GM12878 (cell line): Measurements from ENCODE around the gene PRX. TPM values are rescaled to one million over a fixed set of nuclear protein-coding genes. Genes with fewer than 3 reads are reported as not detected.

Experiments
- ATAC-seq: fragments of 200-7000 bp; cut with Tn5 transposase; 3 replicates; pipeline ENCODE4 v1.9.1; 2020; ENCODE audit warnings: mild to moderate bottlenecking, moderate library complexity
- BruUV-seq: library from RNA; stranded (reverse); fragments of 400-500 nt; replicated peaks from 2 replicates; lab custom pipeline; 2021; lab: Mats Ljungman, UMichigan
- CTCF ChIA-PET: fragments of 300-600 bp; sonication (Branson Sonifier 250); formaldehyde crosslinking; extraction: SDS; loops from one replicate; lab custom pipeline; 2021; ENCODE audit warnings: inconsistent platforms; lab: Yijun Ruan, JAX
- POLR2A ChIA-PET: fragments of 350-600 bp; formaldehyde crosslinking; extraction: SDS; loops from one replicate; lab custom pipeline; 2021; ENCODE audit warnings: inconsistent platforms; lab: Charles Lee
- RAD21 ChIA-PET: fragments of 300-600 bp; sonication (Branson Sonifier 250); formaldehyde crosslinking; loops from one replicate; lab custom pipeline; 2023; ENCODE audit warnings: antibody characterized with exemption; ENCODE audit not compliant: unreplicated experiment; lab: Charles Lee
- SMC1A ChIA-PET: fragments of 300-600 bp; sonication (Branson Sonifier 250); formaldehyde crosslinking; loops from one replicate; lab custom pipeline; 2023; ENCODE audit not compliant: unreplicated experiment, uncharacterized antibody; lab: Charles Lee
- DNase-seq: peaks from one replicate; pipeline ENCODE4 v3.0.0-alpha.2; 2011; ENCODE audit warnings: low read depth, low spot score
- FAIRE-seq: peaks from 3 replicates; lab custom pipeline; 2011; peaks lifted over from hg19 to GRCh38; lab: Jason Lieb, UNC
- H2AFZ ChIP-seq: 2 replicates; pipeline ENCODE4 v1.6.0; 2011; ENCODE audit warnings: low read depth, low read length, control low read depth; ENCODE audit not compliant: control insufficient read depth
- H3K27ac ChIP-seq: 2 replicates; pipeline ENCODE4 v1.5.1; 2011; ENCODE audit warnings: control low read depth; ENCODE audit not compliant: control insufficient read depth, insufficient read depth
- H3K27me3 ChIP-seq, 2 experiments: replicated peaks in 1 of 2; 2 replicates each; pipeline versions ENCODE4 v1.6.0 to v1.6.1; 2011; ENCODE audit warnings: low read length in 1 of 2; ENCODE audit not compliant: control insufficient read depth in 2 of 2, insufficient read depth in 2 of 2
- H3K36me3 ChIP-seq, 2 experiments: 2 replicates each; pipeline ENCODE4 v1.5.1; 2011; ENCODE audit warnings: low read length in 1 of 2; ENCODE audit not compliant: control insufficient read depth in 2 of 2, insufficient read depth in 2 of 2
- H3K4me1 ChIP-seq: 2 replicates; pipeline ENCODE4 v1.6.1; 2011; ENCODE audit warnings: mild to moderate bottlenecking, low read length, moderate library complexity, mixed read lengths; ENCODE audit not compliant: control insufficient read depth, insufficient read depth
- H3K4me2 ChIP-seq: 2 replicates; pipeline ENCODE4 v1.6.0; 2011; ENCODE audit warnings: control low read depth; ENCODE audit not compliant: control insufficient read depth, insufficient read depth
- H3K4me3 ChIP-seq: fragments of 200-600 bp; sonication (generic); 2 replicates; pipeline ENCODE4 v1.5.1; 2016
- H3K79me2 ChIP-seq: 2 replicates; pipeline ENCODE4 v1.6.0; 2011; ENCODE audit warnings: low read length; ENCODE audit not compliant: control insufficient read depth, insufficient read depth
- H3K9ac ChIP-seq: 2 replicates; pipeline ENCODE4 v1.8.0; 2011; ENCODE audit warnings: low read length, control low read depth, mixed read lengths; ENCODE audit not compliant: control insufficient read depth, insufficient read depth
- H3K9me3 ChIP-seq: replicated peaks from 3 replicates; pipeline ENCODE4 v1.5.1; 2011; ENCODE audit warnings: mild to moderate bottlenecking, low read length; ENCODE audit not compliant: control insufficient read depth, insufficient read depth
- H4K20me1 ChIP-seq: 2 replicates; pipeline ENCODE4 v1.6.0; 2011; ENCODE audit not compliant: control insufficient read depth, insufficient read depth
- BMI1 ChIP-seq: fragments of 450-650 bp; IDR thresholded peaks from 2 replicates; pipeline ENCODE4 v1.6.1; 2016; ENCODE audit warnings: mild to moderate bottlenecking, moderate library complexity, borderline replicate concordance
- CBX5 ChIP-seq: sonication (generic); IDR thresholded peaks from 2 replicates; pipeline ENCODE4 v1.6.1; 2016; ENCODE audit warnings: low read depth, moderate library complexity, mild to moderate bottlenecking, inconsistent platforms
- CTCF ChIP-seq, 3 experiments: IDR thresholded peaks in 2 of 3; conservative IDR thresholded peaks in 1 of 3; 2 replicates each; pipeline ENCODE4 v1.5.1; 2011; ENCODE audit warnings: low read depth in 3 of 3, low read length in 3 of 3, mild to moderate bottlenecking in 3 of 3, control low read depth in 2 of 3, moderate library complexity in 2 of 3, inconsistent platforms in 1 of 3, mixed read lengths in 1 of 3; ENCODE audit not compliant: control insufficient read depth in 2 of 3, insufficient read depth in 1 of 3; ENCODE audit errors: extremely low read depth in 1 of 3
- DPF2 ChIP-seq: fragments of 450-650 bp; IDR thresholded peaks from 2 replicates; pipeline ENCODE4 v1.6.1; 2017; ENCODE audit warnings: mild to moderate bottlenecking
- ELK1 ChIP-seq: IDR thresholded peaks from 2 replicates; pipeline ENCODE4 v1.6.1; 2012; ENCODE audit warnings: low read depth, low read length, improper control_type of control experiment
- MEF2B ChIP-seq: fragments of 450-650 bp; IDR thresholded peaks from 2 replicates; pipeline ENCODE4 v1.6.1; 2018; ENCODE audit warnings: mild to moderate bottlenecking, moderate library complexity; ENCODE audit not compliant: partially characterized antibody, poor library complexity, severe bottlenecking
- MTA2 ChIP-seq: fragments of 450-650 bp; IDR thresholded peaks from 2 replicates; pipeline ENCODE4 v1.6.1; 2016; ENCODE audit warnings: low read depth, mild to moderate bottlenecking, moderate library complexity
- PAX5 ChIP-seq: IDR thresholded peaks from 2 replicates; pipeline ENCODE4 v1.6.1; 2011; ENCODE audit warnings: low read depth, low read length, borderline replicate concordance
- POLR2AphosphoS2 ChIP-seq: IDR thresholded peaks from 2 replicates; pipeline ENCODE4 v1.6.1; 2011; ENCODE audit warnings: low read depth, mild to moderate bottlenecking, low read length, improper control_type of control experiment, moderate library complexity
- RUNX3 ChIP-seq: IDR thresholded peaks from 2 replicates; pipeline ENCODE4 v1.6.1; 2012; ENCODE audit warnings: low read length, inconsistent platforms
- SRF ChIP-seq, 2 experiments: IDR thresholded peaks; 2 replicates each; pipeline ENCODE4 v1.6.1; 2011; ENCODE audit warnings: low read depth in 2 of 2, low read length in 2 of 2, mild to moderate bottlenecking in 1 of 2, moderate library complexity in 1 of 2
- SUPT20H ChIP-seq: IDR thresholded peaks from 2 replicates; pipeline ENCODE4 v1.6.1; 2011; ENCODE audit warnings: low read depth, mild to moderate bottlenecking, low read length, moderate library complexity, borderline replicate concordance; ENCODE audit not compliant: control insufficient read depth
- TAF1 ChIP-seq: IDR thresholded peaks from 2 replicates; pipeline ENCODE4 v1.6.1; 2011; ENCODE audit warnings: mild to moderate bottlenecking, low read depth, low read length, borderline replicate concordance
- USF2 ChIP-seq: IDR thresholded peaks from 2 replicates; pipeline ENCODE4 v1.6.1; 2011; ENCODE audit warnings: low read depth, low read length, improper control_type of control experiment, borderline replicate concordance
- WRNIP1 ChIP-seq: IDR thresholded peaks from 2 replicates; pipeline ENCODE4 v1.6.1; 2011; ENCODE audit warnings: low read depth, low read length, improper control_type of control experiment, borderline replicate concordance
- ZNF384 ChIP-seq: IDR thresholded peaks from 2 replicates; pipeline ENCODE4 v1.6.1; 2012; ENCODE audit warnings: low read depth, mild to moderate bottlenecking, low read length, improper control_type of control experiment, borderline replicate concordance
- WGBS: methylation state at CpG from one replicate; pipeline ENCODE4 v1.1.6; 2016; ENCODE audit warnings: low lambda C conversion rate; ENCODE audit not compliant: insufficient replicate concordance, insufficient coverage; ENCODE audit errors: missing lambda C conversion rate; 5-methylcytosine and 5-hydroxymethylcytosine counted together
- in situ Hi-C: fragments of 300-500 bp; cut with MboI; formaldehyde crosslinking; loops from 9 replicates; pipeline ENCODE4 v1.14.3; 2018; ENCODE audit warnings: mixed read lengths
- intact Hi-C: fragments of 100-400 bp; cut with micrococcal nuclease; formaldehyde crosslinking; loops from one replicate; pipeline ENCODE4 v1.14.2; 2022; ENCODE audit not compliant: unreplicated experiment
- polyA plus RNA-seq, 11 experiments: library from polyadenylated mRNA; depleted of rRNA in 4 of 11; unstranded in 6 of 11; stranded (reverse) in 5 of 11; fragments of >200 nt; fragmentation: Nextera tagmentation in 4 of 11; fragmentation: Illumina TruSeq in 1 of 11; extraction: Ambion mirVana in 4 of 11; extraction: Trizol in 1 of 11; gene quantifications; 1 replicate in 1 of 11; 2 replicates in 10 of 11; pipeline versions ENCODE4 v1.2.1 to v1.2.3, GENCODE V29; 2011 to 2016; ENCODE audit warnings: inconsistent platforms in 2 of 11, missing spikeins in 2 of 11, low read depth in 1 of 11
- total RNA-seq, 4 experiments: library from RNA; depleted of rRNA in 3 of 4; stranded (reverse); fragments of >200 nt in 3 of 4; fragmentation: Illumina TruSeq in 1 of 4; extraction: Trizol in 1 of 4; gene quantifications; 2 replicates each; pipeline versions ENCODE4 v1.2.1 to v1.2.3, GENCODE V29; 2013 to 2021

The PRX gene
- total and polyA plus RNA-seq, 10 of the 15 experiments (the other 5 are each of a cell fraction or from before 2014, with no cell fraction given) = 0.02 to 1.4 (median 0.54) TPM; not detected in 1

DNA sequence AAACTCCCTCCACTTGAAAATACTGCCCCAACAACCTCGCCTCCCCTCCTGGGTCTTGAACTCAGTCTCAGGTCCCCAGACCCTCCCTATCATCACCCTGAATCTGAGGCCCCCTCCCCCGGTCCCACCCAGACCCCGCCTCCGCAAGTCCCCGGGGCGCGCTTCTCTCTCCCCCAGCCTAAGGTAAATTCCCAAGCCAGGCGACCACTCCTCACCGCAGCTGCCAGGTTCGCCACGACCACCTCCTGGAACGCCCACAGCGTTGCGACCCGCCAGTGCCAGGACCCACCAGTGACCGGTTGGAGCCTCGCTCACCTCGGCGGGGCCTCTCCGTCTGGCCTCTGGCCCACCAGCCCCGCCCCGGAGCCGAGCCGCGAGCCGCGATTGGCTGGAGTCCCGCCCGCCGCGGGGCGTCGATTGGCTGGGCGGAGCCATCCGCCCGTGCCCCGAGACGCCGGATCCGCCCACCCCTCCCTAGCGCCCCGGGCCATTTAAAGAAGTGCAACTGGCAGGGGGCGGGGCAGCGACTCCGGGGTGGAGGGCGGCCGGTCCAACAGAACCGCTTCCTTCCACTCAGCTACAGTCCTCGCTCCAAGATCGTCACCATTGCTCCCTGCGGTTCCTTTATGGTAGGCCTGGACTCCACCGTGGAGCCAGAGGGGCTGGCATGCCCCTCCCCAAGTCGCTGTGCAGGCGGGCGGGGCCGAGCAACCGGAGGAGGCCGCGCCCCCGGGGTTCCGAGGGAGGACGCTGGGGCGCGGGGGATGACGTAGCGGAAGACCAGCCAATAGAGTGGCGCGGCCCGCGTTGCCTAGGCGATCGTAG is 31.0 kb upstream of the PRX start, which contains the start of gene SERTAD3:
TSS of gene SERTAD3 (minus strand) at position 336 of the 825 bp plus-strand sequence. CDS start 2,255 bp downstream, outside the sequence.
- no TSS peak for BruUV-seq
- Histone ChIP-seq H3K27ac (peak within 1 kb of the TSS; percentile 94), H3K9ac (peak within 1 kb of the TSS; percentile 96), H3K36me3 (peaks cover 8 to 15% of the 10 kb centered on the region in 2 experiments; a peak in 3 of 4 replicates), H3K27me3 (no peaks in the 10 kb centered on the region), H4K20me1 (no peaks in the 10 kb centered on the region), H2AFZ (peak within 1 kb of the TSS; percentile 98), H3K4me1 (peaks cover 5% of the 10 kb centered on the region), H3K9me3 (no peaks in the 10 kb centered on the region), H3K4me2 (peak within 1 kb of the TSS; percentile 86), H3K79me2 (peaks cover 28% of the 10 kb centered on the region), H3K4me3 (peak within 1 kb of the TSS; percentile 88)
- intact Hi-C loops = loop anchor here (1.0 to 2.0 kb wide), 4 partner anchors 19 to 139 kb away; partner anchors contain the start of gene SERTAD1
- ChIA-PET CTCF (interaction anchor here (1.5 to 4.6 kb wide), 7 partner anchors 18 to 139 kb away, joined by 4 to 40 read pairs (median 13); partner anchors contain the start of genes BLVRB and SERTAD1), SMC1A (interaction anchor here (1.1 to 4.2 kb wide), 11 partner anchors 10 to 139 kb away, joined by 3 to 35 read pairs (median 6); partner anchors contain the start of genes C19orf47 and SERTAD1), POLR2A (interaction anchor here (0.6 to 4.7 kb wide), 16 partner anchors 9 to 301 kb away, joined by 3 to 55 read pairs (median 6); partner anchors contain the start of genes C19orf47, PLD3 and SERTAD1), RAD21 (interaction anchor here (1.1 to 3.3 kb wide), 10 partner anchors 9 to 334 kb away, joined by 3 to 35 read pairs (median 8); partner anchors contain the start of genes C19orf47, PLD3 and RAB4B)
- peak; percentile 88 for ATAC-seq
- peak; percentile 76 for DNase-seq
- in situ Hi-C loops = no loop called here
- peak; percentile 38 for FAIRE-seq
- 2% methylated on average over 54 of the region's 72 CpGs for WGBS
- peak; percentile 23; the same call in 1 of the 2 replicates for TF ChIP-seq ELK1
- TF ChIP-seq ZNF384 = no peak
- TF ChIP-seq CBX5 = no peak
- no peak for TF ChIP-seq CTCF (IDR thresholded peaks at IDR 0.05 in 2 of 3, conservative IDR thresholded peaks at IDR 0.05 in 1 of 3; ENCODE audit: control insufficient read depth in 2 of 3, extremely low read depth in 1 of 3, insufficient read depth in 1 of 3, low read depth in 3 of 3, low read length in 3 of 3)
- 0 out of 2 replicates have a peak, but pooled peaks have one; percentile 18 for TF ChIP-seq MTA2
- no peak for TF ChIP-seq WRNIP1
- peak; percentile 94 for TF ChIP-seq BMI1
- TF ChIP-seq RUNX3 = no peak
- TF ChIP-seq MEF2B = peak; percentile 53
- no peak for TF ChIP-seq SUPT20H
- peak; percentile 60 to 86 for TF ChIP-seq SRF (IDR thresholded peaks at IDR 0.05; ENCODE audit: low read depth in 2 of 2, low read length in 2 of 2)
- no peak for TF ChIP-seq USF2
- TF ChIP-seq PAX5 = peak; percentile 8; the same call in 1 of the 2 replicates
- TF ChIP-seq TAF1 = peak; percentile 51; the same call in 1 of the 2 replicates
- peak; percentile 57 for TF ChIP-seq DPF2
- peak; percentile 42; the same call in 1 of the 2 replicates for TF ChIP-seq POLR2AphosphoS2
